ENCODE measurements around the gene CEBPG. TPM values are rescaled to one million over a fixed set of nuclear protein-coding genes. Genes with fewer than 3 reads are reported as not detected.

Gene CEBPG
- total RNA-seq, 1 experiment from 2014 or later = 33.4 TPM

DNA sequence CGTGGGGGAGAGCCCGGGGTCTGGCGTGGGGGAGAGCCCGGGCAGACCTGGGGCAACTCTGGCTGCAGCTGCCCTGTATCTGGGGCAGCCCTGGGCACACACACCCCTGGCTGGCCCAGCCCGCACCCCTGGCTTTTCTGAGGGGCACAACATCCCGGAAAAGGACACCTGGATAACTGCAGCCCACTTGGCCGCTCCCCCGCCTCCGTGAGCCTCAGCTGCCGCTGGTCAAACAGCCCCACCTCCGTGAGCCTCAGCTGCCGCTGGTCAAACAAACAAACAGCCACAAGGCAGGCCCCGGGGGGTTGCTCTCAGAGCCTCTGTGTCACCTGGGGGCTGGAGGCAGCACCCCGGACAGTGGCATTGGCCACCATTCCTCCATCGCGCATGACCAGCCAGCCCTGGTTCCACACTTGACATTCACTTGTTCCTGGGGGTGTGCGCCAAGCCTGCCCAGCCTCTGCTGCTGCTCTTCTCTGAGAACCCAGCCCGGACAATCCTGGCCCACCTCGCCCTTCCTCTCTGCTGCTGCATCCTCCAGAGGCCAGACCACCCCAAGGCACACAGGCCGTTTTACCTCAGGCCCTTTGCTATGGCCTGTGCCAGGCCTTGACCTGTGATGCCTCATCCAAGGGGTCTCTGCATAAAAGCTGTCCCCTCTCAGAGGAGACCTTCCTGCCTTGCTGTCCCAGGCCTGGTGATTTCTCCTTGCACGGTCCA is 19.9 kb downstream of the CEBPG start:
- Histone ChIP-seq H3K9me2 (ENCODE audit: insufficient read depth) (no peaks in the 10 kb centered on the region), H3K4me2 (no peak overlapping the region), H4K20me1 (ENCODE audit: insufficient read depth) (peaks cover 10% of the 10 kb centered on the region; the same call in 1 of the 2 replicates), H3K36me3 (ENCODE audit: low read depth) (no peaks in the 10 kb centered on the region), H3F3A (ENCODE audit: insufficient read depth, low read depth) (peaks cover 10% of the 10 kb centered on the region; the same call in 1 of the 2 replicates), H3K27ac (no peak overlapping the region), H3K79me2 (ENCODE audit: low read depth) (no peaks in the 10 kb centered on the region), H3K27me3 (ENCODE audit: insufficient read depth, low read depth) (no peaks in the 10 kb centered on the region), H2AFZ (no peak overlapping the region), H3K4me3 (no peak overlapping the region), H3K9me3 (ENCODE audit: insufficient read depth, low read depth) (no peaks in the 10 kb centered on the region), H3K4me1 (replicated peaks; ENCODE audit: insufficient read depth) (peaks cover 6% of the 10 kb centered on the region)
- ChIA-PET POLR2A (ENCODE audit: unreplicated experiment) (no interaction called here), CTCF (no interaction called here)
- intact Hi-C loops (cut with micrococcal nuclease; ENCODE audit: unreplicated experiment) = no loop called here
- no peak for DNase-seq
- TF ChIP-seq, protein P1, sequence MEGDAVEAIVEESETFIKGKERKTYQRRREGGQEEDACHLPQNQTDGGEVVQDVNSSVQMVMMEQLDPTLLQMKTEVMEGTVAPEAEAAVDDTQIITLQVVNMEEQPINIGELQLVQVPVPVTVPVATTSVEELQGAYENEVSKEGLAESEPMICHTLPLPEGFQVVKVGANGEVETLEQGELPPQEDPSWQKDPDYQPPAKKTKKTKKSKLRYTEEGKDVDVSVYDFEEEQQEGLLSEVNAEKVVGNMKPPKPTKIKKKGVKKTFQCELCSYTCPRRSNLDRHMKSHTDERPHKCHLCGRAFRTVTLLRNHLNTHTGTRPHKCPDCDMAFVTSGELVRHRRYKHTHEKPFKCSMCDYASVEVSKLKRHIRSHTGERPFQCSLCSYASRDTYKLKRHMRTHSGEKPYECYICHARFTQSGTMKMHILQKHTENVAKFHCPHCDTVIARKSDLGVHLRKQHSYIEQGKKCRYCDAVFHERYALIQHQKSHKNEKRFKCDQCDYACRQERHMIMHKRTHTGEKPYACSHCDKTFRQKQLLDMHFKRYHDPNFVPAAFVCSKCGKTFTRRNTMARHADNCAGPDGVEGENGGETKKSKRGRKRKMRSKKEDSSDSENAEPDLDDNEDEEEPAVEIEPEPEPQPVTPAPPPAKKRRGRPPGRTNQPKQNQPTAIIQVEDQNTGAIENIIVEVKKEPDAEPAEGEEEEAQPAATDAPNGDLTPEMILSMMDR (conservative IDR thresholded peaks at IDR 0.05) = no peak
- TF ChIP-seq EZH2 (IDR thresholded peaks at IDR 0.05; ENCODE audit: low read depth) = no peak
- no TSS peak for BruUV-seq (replicated peaks)

DNA sequence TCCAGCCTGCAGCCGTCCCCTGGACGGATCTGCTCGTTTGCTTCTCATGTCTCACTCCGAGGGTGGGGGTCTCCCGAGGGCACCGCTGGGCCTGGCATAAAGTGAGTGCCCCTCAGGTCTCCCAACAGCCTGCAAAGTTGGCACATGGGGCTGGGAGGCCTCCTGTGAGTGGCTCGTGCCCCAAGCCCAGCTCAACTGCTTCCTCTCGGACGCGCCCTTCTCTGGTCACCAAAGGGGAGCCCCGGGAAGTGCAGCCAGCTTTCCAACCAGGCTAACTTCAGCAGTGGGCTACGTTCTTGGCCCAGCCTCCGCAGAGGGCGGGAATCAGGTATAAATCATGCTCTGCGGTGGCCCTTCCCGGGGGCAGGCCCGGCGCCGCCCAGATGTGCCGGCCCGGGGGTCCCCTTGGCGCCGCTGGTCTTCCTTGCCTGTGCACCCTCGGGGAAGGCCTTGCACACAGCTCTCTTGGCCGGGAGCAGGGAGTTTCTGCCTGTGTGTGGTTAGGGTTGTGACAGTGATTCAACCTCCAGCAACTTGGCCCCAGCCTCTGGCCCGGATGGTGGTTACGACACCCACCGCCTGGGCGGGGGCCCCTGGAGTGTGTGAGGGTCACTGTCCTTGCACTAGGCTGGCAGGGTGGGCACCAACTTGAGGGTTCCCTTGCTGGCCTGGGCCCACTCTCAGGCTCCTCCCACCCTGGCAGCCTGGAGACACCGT is 20.7 kb downstream of the CEBPG start:
- intact Hi-C loops (cut with micrococcal nuclease; ENCODE audit: unreplicated experiment) = no loop called here
- no peaks in the 10 kb centered on the region for H3K79me2 ChIP-seq (ENCODE audit: low read depth)
- H3K4me3 ChIP-seq = no peak overlapping the region
- no peaks in the 10 kb centered on the region for H3K9me3 ChIP-seq (ENCODE audit: insufficient read depth, low read depth)
- H3K36me3 ChIP-seq (ENCODE audit: low read depth) = no peaks in the 10 kb centered on the region
- no peak for DNase-seq
- no peak overlapping the region for H3K27ac ChIP-seq
- POLR2A ChIA-PET (ENCODE audit: unreplicated experiment) = no interaction called here
- no peaks in the 10 kb centered on the region for H3K9me2 ChIP-seq (ENCODE audit: insufficient read depth)
- BruUV-seq (replicated peaks) = no TSS peak
- H3F3A ChIP-seq (ENCODE audit: insufficient read depth, low read depth) = peaks cover 10% of the 10 kb centered on the region; the same call in 1 of the 2 replicates
- CTCF ChIA-PET = interaction anchor here (0.5 kb wide), 1 partner anchor 18 kb away, joined by 3 read pairs; no protein-coding TSS in a partner anchor
- H2AFZ ChIP-seq = no peak overlapping the region
- H4K20me1 ChIP-seq (ENCODE audit: insufficient read depth) = peaks cover 10% of the 10 kb centered on the region; the same call in 1 of the 2 replicates
- peaks cover 6% of the 10 kb centered on the region for H3K4me1 ChIP-seq (replicated peaks; ENCODE audit: insufficient read depth)
- no peak for TF ChIP-seq EZH2 (IDR thresholded peaks at IDR 0.05; ENCODE audit: low read depth)
- TF ChIP-seq, protein P1 (conservative IDR thresholded peaks at IDR 0.05) = no peak
- H3K4me2 ChIP-seq = no peak overlapping the region
- H3K27me3 ChIP-seq (ENCODE audit: insufficient read depth, low read depth) = no peaks in the 10 kb centered on the region

DNA sequence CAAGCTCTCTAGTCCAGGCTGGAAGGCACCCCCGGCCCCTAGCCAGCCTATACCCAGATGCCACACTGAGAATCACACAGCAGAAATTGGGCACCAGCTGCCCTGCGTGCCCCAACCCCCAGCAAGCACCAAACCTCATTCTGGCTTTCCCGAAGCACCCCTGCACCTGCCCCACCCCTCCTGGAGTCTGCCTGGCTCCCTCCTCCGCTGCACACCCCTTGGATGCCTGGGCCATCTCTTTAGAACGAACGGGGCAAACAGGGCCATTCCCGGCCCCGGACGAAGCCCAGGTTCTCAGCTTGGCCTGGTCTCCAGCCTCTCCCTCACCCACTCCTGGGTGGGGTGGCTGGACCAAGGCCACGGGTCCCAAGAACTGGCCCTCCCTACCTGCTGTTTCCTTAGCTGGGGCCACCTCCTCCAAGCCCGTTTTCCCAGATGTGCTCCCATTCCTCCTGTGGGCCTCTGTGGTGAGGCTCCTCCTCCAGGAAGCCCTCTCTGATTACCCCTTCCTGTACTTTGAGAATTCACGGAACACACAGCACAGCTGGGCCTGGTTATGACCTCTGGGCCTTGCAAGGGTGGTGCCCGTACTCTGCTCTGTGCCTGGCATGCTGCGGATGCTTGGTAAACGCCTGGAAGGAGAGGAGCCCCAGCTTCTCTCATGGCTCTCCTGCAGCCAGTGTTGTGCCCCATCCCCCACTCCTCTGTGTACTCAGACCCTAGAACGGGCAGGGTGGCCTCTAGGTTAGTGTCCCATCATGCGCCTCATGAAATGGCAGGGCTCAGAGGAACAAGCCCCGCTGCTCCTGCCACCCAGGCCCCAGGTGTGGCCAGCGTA is 21.4 kb downstream of the CEBPG start:
- no peaks in the 10 kb centered on the region for H3K9me3 ChIP-seq (ENCODE audit: insufficient read depth, low read depth)
- peaks cover 10% of the 10 kb centered on the region; the same call in 1 of the 2 replicates for H3F3A ChIP-seq (ENCODE audit: insufficient read depth, low read depth)
- no peaks in the 10 kb centered on the region for H3K36me3 ChIP-seq (ENCODE audit: low read depth)
- ChIA-PET CTCF (interaction anchor here (0.5 kb wide), 1 partner anchor 18 kb away, joined by 3 read pairs; no protein-coding TSS in a partner anchor), POLR2A (ENCODE audit: unreplicated experiment) (no interaction called here)
- no peaks in the 10 kb centered on the region for H3K79me2 ChIP-seq (ENCODE audit: low read depth)
- H2AFZ ChIP-seq = no peak overlapping the region
- DNase-seq = no peak
- TF ChIP-seq, protein P1 (conservative IDR thresholded peaks at IDR 0.05) = no peak
- no peak for TF ChIP-seq EZH2 (IDR thresholded peaks at IDR 0.05; ENCODE audit: low read depth)
- no TSS peak for BruUV-seq (replicated peaks)
- peaks cover 10% of the 10 kb centered on the region; the same call in 1 of the 2 replicates for H4K20me1 ChIP-seq (ENCODE audit: insufficient read depth)
- no peaks in the 10 kb centered on the region for H3K9me2 ChIP-seq (ENCODE audit: insufficient read depth)
- H3K4me3 ChIP-seq = no peak overlapping the region
- intact Hi-C loops (cut with micrococcal nuclease; ENCODE audit: unreplicated experiment) = no loop called here
- peaks cover 6% of the 10 kb centered on the region for H3K4me1 ChIP-seq (replicated peaks; ENCODE audit: insufficient read depth)
- no peaks in the 10 kb centered on the region for H3K27me3 ChIP-seq (ENCODE audit: insufficient read depth, low read depth)
- H3K27ac ChIP-seq = no peak overlapping the region
- no peak overlapping the region for H3K4me2 ChIP-seq
